NCI-H226 (cell line): Measurements from ENCODE around the gene IL1F10.

Source experiments
- DNase-seq: peaks from one replicate; pipeline ENCODE4 v3.0.0-alpha.2; 2015

IL1F10 gene

DNA sequence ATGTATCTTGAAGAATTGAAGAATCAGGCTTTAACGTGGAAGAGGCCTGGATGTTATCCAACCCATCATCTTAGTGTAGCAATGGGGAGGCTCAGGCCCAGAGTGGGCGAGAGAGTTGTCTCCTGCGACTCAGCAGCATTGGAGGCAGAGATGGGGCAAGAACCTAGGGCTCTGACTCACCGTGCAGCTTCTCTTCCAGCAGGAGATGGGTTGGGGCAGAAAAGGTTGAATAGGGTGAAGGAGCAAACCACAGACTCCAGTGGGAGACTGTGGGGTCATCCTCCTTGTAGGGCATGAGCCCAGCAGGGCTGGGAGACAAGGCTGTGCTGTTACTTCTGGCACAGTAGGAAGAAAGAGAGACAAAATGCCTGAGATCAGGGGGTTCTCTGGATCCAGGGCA is 7.4 kb upstream of the IL1F10 start:
- no peak for DNase-seq

DNA sequence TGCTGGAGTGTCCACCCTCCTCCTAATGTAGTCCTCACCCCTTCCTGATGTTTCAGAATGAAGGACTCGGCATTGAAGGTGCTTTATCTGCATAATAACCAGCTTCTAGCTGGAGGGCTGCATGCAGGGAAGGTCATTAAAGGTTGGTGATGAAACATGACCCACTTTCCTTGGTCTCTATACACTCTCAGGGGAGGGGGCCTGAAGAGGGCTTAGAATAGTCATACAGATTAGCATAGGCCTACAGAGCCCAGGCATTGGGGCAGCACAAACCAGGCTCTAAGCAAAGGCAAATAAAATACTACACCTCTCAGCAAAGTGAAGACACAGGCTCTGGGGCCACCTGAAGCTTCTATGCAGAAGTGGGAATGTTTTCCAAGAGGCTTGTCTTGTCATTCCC is 7.0 kb upstream of the IL1F10 start:
- no peak for DNase-seq

- no peak for DNase-seq
Observed at GRCh38 chr2:113061241-113061640, 6.5 kb upstream of the IL1F10 start.

- no peak for DNase-seq
Observed at GRCh38 chr2:113061896-113062770, 5.6 kb upstream of the IL1F10 start.

- DNase-seq: no peak
Observed at GRCh38 chr2:113064281-113064680, 3.5 kb upstream of the IL1F10 start.

GRCh38 chr2:113064898-113065297 is 2.9 kb upstream of the IL1F10 start:
- no peak for DNase-seq

DNA sequence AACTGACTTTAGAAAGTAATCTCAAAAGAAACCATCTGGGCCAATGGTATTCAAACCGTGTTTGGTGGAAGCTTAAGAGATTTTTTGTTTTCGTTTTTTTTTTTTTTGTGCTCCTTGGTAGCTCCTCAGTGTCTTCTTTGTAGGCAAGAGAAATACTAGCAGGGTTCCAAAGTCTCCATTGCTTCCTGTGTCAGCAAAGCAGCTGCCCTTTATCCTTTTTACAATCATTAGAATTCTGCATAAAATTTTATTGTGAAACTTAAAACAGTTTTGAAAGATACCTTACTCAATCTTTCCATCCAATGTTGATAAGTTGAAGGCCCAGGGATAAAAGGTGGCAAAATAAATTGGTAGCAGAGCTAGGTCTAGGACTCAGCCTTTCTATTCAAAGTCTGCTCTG is 479 bp downstream of the IL1F10 start:
- no peak for DNase-seq

DNA sequence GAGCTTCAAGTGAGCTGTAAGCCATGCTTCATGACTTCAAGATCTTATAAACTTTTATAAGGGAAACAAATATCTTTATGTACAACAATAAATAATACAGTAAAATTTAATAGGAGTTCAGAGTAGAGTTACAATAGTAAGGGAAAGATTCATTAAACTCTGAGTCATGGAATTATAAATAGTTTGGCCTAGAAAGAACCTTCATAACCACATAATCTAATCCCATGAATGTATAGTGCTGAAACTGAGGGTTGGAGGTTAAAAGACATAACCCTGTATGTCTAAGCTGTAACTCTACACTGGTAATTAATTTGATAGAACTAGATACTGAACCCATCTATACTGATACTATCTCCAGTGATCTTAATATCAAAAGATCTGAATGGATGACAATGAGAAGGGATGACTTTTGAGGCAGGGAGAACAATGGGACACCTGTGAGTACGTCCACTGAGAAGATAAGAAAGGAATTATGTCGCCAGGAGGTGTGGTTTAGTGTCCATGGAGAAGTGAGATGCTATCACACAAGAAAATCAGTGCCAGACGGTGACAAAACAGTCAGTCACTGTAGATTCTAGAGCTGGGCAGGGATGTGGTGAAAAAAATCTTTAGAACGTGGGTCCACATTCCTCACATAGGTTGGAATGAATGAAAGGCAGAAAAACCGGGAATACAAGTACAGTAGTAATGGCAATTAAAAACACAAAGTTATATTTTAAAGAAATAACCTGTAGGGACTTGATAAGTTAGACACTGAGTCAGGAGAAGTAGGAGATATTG is 1.1 kb downstream of the IL1F10 start:
- DNase-seq: peak; percentile 6

DNA sequence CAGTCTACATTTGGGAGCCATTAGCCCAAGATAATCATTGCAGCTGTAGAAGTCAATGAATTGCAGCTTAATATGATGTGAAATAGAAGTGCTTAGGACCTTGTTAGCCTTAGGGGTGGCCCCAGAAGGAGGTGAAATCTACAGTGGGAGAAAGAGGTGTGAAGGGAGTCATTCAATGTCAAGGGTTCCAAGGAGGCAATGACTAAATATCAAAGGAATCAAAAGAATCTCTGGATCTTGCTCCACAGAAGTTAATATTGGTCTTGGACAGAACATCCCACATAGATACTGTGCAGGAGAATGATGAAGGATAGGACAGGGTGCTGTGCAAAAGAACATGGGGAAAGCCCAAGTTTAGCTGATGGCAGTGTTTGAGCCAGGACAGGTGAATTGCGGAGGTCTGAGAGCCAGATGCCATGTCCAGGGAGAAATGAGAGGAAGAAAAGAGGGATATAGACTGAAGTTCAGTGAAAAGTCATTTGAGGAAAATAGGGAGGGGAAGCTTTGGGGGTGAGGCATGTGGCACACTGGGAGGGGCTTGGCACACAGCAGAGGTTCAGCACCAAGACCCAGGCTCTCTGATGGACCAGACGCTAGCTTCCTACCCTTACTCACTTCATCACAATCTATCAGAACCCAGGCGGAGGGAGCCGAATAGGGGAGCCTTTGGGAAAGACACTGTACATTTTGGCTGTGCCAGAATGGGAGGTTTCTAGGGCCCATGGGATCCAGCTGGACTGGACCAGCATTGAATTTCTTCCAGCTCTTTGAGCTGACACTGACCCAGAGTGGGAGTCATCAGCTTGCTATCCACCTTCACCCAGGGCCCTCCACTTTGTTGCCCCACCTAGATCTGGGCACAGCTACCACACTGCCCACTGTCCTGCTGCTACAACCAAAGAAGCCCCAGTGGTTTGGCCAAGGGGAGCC is 2.2 kb downstream of the IL1F10 start:
- DNase-seq: peak; percentile 73

DNA sequence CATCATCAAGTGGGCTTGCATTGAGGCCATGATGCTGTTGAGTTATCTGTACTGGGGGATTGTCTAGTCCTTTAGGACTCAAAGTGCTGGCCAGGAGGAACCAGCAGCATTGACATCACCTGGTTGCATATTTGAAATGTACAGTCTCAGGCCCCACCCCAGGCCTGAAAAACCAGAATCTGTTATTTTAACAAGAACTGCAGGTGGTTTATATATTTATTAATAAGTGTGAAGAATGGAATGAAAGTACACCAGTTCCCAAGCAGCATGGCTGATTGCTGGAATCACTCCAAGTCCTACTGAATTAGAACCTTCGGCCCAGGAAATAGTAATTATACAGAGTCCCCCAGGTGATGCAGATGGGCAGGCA is 2.8 kb downstream of the IL1F10 start:
- no peak for DNase-seq

DNA sequence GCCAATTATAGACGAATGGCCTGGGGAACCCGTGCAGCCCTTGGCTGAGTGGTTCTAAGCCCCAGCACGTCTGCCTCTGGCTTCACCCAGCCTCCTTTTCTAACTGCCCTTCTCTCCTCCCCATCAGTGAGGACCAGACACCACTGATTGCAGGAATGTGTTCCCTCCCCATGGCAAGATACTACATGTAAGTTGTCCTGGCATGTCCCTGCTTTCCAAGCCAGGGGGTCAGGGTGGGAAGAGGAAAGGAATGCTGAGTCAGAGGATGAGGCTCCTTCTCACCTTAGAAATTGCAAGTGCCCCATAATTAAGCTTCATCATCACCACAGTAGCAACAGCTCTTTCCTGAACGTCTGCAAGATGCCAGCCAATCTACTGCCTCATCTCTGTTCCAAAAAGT is 4.8 kb downstream of the IL1F10 start:
- no peak for DNase-seq

- DNase-seq: no peak
Observed at GRCh38 chr2:113073325-113073834, 5.6 kb downstream of the IL1F10 start.

- DNase-seq: no peak
Observed at GRCh38 chr2:113075030-113075429, 7.3 kb downstream of the IL1F10 start.

DNA sequence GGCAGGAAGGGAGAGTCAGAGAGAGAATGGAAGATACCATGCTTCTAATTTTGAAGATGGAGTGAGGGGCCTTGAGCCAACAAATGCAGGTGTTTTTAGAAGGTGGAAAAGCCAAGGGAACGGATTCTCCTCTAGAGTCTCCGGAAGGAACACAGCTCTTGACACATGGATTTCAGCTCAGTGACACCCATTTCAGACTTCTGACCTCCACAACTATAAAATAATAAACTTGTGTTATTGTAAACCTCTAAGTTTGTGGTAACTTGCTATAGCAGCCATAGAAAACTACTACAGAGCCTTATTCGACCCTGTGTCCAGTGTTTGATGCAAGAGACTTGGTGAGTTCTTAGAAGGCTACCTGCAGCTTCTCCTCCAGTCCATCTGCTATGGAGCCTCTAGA is 7.8 kb downstream of the IL1F10 start:
- DNase-seq: no peak

- DNase-seq: no peak
Observed at GRCh38 chr2:113076954-113077669, 9.3 kb downstream of the IL1F10 start.

DNA sequence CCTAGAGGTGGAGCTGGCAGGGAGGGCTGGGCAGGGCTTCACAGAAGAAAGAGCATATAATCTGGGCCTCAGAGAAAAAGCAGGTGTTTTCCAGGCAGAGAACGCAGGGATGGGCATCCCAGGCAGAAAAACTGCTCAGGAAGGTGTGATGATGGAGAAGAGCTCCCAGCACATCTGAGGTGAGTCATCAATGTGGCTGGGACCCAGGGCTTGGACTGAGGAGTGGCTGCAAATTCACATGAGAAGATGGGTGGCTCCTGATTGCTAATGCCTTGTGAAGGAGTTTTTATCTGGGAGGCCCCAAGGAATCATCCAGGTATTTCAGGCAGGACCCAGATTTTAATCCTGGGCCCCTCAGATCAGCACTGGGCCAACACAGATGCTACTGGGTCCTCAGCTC is 10.2 kb downstream of the IL1F10 start:
- peak; percentile 71 for DNase-seq

- DNase-seq: peak; percentile 84
Observed at GRCh38 chr2:113078350-113078839, 10.6 kb downstream of the IL1F10 start.

DNA sequence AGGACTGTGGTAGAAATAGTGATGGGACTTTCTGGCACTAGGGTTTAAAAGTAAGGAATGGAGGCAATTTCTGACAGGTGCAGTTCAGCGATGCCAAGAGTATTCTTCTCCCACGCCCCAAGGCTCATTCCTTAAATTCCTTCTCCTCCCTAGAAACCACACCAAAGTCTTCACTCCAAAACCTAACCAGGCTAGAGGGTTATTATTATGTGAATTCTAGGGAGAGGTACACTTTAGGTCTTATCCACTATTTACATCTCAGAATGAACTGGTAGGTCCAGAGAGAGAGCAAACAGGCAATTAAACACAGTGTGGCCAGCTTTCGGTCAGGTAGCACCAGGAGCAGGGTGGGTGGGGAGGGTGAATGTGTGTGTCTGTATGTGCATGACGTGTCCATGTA is 11.4 kb downstream of the IL1F10 start:
- peak; percentile 69 for DNase-seq

GRCh38 chr2:113080134-113080533 is 12.4 kb downstream of the IL1F10 start:
- peak; percentile 37 for DNase-seq

- no peak for DNase-seq
Observed at GRCh38 chr2:113081488-113082210, 13.9 kb downstream of the IL1F10 start.

- no peak for DNase-seq
Observed at GRCh38 chr2:113083296-113083695, 15.5 kb downstream of the IL1F10 start.
